Chondrocyte (in vitro differentiated cells): ENCODE data around the gene MYCBPAP. TPM values are rescaled to one million over a fixed set of nuclear protein-coding genes. Genes with fewer than 3 reads are reported as not detected.

Experiments used
- DNase-seq: peaks from one replicate; pipeline ENCODE4 v3.0.0; 2021; ENCODE audit warnings: mixed read lengths, low spot score
- H3K27ac Mint-ChIP-seq: one replicate; pipeline ENCODE4 v1.8.0; 2021; ENCODE audit warnings: mild to moderate bottlenecking, moderate library complexity, mixed read lengths; ENCODE audit not compliant: unreplicated experiment
- H3K27me3 Mint-ChIP-seq: 2 replicates; pipeline ENCODE4 v1.8.0; 2021; ENCODE audit warnings: low read depth, mixed read lengths
- H3K36me3 Mint-ChIP-seq: 2 replicates; pipeline ENCODE4 v1.8.0; 2021; ENCODE audit warnings: low read depth, mixed read lengths
- H3K4me1 Mint-ChIP-seq: 2 replicates; pipeline ENCODE4 v1.8.0; 2021; ENCODE audit warnings: low read depth, mild to moderate bottlenecking, mixed read lengths
- H3K4me3 Mint-ChIP-seq: one replicate; pipeline ENCODE4 v1.8.0; 2021; ENCODE audit warnings: mild to moderate bottlenecking, moderate library complexity, mixed read lengths; ENCODE audit not compliant: unreplicated experiment
- H3K9me3 Mint-ChIP-seq: 2 replicates; pipeline ENCODE4 v1.8.0; 2021; ENCODE audit warnings: low read depth, mixed read lengths
- CTCF ChIP-seq: fragments of 200-600 bp; sonication (generic); IDR thresholded peaks from 2 replicates; pipeline ENCODE4 v1.5.0; 2021; ENCODE audit warnings: antibody characterized with exemption, mild to moderate bottlenecking, moderate library complexity
- total RNA-seq: library from RNA; stranded (reverse); gene quantifications from 3 replicates; pipeline ENCODE4 v1.2.1, GENCODE V29; 2021

MYCBPAP gene
- total RNA-seq, 1 donor from 2014 or later = 0.99 TPM

DNA sequence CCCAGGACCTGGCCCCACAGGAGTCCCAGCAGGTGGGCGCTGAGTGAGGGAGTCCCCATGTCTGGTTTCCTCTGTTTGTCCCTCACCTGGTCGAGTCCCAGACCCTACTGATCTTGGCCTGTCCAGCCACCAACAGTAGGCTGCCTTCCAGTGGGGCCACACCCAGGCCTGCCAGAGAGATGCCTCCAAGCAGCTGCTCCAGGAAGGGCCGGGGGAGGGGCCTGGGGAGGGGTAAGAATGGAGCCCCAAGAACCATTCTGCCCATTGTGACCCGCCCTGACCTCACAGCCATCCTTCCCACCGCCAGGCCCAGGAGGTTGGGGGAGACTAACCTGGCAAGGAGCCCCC is 39.5 kb downstream of the MYCBPAP start:
- peak overlapping the region; percentile 22 for H3K27ac Mint-ChIP-seq
- H3K36me3 Mint-ChIP-seq = peaks cover 3% of the 10 kb centered on the region
- no peak for DNase-seq
- H3K4me1 Mint-ChIP-seq = peaks cover 10% of the 10 kb centered on the region
- TF ChIP-seq CTCF = no peak
- H3K4me3 Mint-ChIP-seq = peak overlapping the region; percentile 77
- no peaks in the 10 kb centered on the region for H3K9me3 Mint-ChIP-seq
- peaks cover 2% of the 10 kb centered on the region for H3K27me3 Mint-ChIP-seq

DNA sequence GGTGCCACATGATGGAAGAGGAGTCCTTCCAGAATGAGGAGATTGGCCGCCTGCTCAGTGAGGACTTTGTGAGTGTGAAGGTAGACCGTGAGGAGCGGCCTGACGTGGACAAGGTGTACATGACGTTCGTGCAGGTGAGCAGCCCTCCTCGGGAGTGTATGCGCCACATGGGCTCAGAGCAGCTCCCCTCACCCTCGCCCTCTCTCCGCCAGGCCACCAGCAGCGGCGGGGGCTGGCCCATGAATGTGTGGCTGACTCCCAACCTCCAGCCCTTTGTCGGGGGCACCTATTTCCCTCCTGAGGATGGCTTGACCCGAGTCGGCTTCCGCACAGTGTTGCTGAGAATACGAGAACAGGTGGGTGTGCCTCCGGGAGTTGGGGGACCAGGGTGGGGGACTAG is 40.6 kb downstream of the MYCBPAP start:
- no peak for DNase-seq
- Mint-ChIP-seq H3K27me3 (peaks cover 2% of the 10 kb centered on the region), H3K27ac (no peak overlapping the region), H3K4me1 (peaks cover 6% of the 10 kb centered on the region), H3K36me3 (peaks cover 3% of the 10 kb centered on the region), H3K9me3 (no peaks in the 10 kb centered on the region), H3K4me3 (no peak overlapping the region)
- TF ChIP-seq CTCF = no peak

DNA sequence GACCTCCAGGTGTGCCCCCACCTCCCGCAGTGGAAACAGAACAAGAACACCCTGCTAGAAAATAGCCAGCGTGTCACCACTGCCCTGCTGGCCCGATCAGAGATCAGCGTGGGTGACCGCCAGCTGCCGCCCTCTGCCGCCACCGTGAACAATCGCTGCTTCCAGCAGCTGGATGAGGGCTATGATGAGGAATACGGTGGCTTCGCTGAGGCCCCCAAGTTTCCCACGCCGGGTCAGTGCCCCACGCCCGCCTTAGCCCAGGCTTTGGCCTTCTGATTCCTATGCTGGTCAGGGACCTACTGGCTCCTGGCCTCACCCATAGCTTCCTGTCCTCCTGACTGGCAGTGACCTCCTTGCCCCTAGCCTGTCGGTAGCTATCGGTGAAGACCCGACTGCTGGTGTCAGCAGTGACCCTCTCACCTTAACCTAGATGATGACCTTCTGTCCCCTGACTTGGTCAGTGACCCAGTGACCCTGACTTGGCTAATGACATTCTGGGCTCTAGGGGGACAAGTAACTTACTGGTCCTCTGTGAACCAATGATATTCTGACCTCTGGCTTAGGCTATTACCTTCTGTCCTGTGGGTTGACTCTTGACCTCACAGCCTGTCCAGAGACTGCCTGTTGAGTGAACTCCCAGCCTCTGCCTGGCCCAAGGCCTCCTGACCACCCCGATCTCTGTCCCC is 41.2 kb downstream of the MYCBPAP start:
- peaks cover 3% of the 10 kb centered on the region for H3K36me3 Mint-ChIP-seq
- DNase-seq = no peak
- no peaks in the 10 kb centered on the region for H3K9me3 Mint-ChIP-seq
- no peak overlapping the region for H3K27ac Mint-ChIP-seq
- H3K4me3 Mint-ChIP-seq = no peak overlapping the region
- H3K4me1 Mint-ChIP-seq = peaks cover 6% of the 10 kb centered on the region
- peaks cover 2% of the 10 kb centered on the region for H3K27me3 Mint-ChIP-seq
- no peak for TF ChIP-seq CTCF

GRCh38 chr17:50549969-50550368 is 41.7 kb downstream of the MYCBPAP start:
- Mint-ChIP-seq H3K9me3 (no peaks in the 10 kb centered on the region), H3K4me1 (peaks cover 6% of the 10 kb centered on the region), H3K27me3 (peaks cover 5% of the 10 kb centered on the region), H3K36me3 (peaks cover 7% of the 10 kb centered on the region), H3K4me3 (no peak overlapping the region), H3K27ac (no peak overlapping the region)
- TF ChIP-seq CTCF = no peak
- no peak for DNase-seq

DNA sequence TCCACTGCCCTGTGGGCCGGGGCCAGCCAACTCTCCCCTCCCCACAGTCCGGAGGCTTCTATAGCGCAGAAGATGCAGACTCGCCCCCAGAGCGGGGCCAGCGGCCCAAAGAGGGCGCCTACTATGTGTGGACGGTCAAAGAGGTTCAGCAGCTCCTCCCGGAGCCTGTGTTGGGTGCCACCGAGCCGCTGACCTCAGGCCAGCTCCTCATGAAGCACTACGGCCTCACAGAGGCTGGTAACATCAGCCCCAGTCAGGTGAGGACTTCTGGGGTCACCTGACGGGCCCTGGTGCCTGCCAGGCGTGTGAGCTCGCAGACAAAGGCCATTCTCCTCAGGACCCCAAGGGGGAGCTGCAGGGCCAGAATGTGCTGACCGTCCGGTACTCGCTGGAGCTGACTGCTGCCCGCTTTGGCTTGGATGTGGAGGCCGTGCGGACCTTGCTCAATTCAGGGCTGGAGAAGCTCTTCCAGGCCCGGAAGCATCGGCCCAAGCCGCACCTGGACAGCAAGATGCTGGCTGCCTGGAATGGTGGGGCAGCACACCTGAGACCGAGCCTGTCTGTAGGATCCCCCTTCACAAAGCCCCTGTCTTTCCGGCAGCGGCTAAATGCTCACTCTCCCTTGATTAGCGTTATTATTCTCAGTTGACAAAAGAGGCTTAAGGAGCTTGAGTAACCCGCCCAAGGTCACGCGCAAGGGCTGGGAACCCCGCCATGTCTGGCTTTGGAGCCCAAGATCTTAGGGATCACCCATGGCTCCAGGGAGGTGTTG is 42.6 kb downstream of the MYCBPAP start:
- H3K27me3 Mint-ChIP-seq = peaks cover 3% of the 10 kb centered on the region
- TF ChIP-seq CTCF = peak; percentile 88
- no peak overlapping the region for H3K27ac Mint-ChIP-seq
- H3K4me3 Mint-ChIP-seq = no peak overlapping the region
- H3K9me3 Mint-ChIP-seq = no peaks in the 10 kb centered on the region
- DNase-seq = no peak
- peaks cover 12% of the 10 kb centered on the region for H3K36me3 Mint-ChIP-seq
- H3K4me1 Mint-ChIP-seq = peaks cover 6% of the 10 kb centered on the region
